HG03565 (cell line): ENCODE measurements around the gene SBF2.

Source experiments
- ATAC-seq: cut with Tn5 transposase; IDR thresholded peaks from one replicate; pipeline ENCODE4 v1.9.1; 2021; ENCODE audit warnings: mild to moderate bottlenecking, moderate library complexity; ENCODE audit not compliant: unreplicated experiment

Gene SBF2

DNA sequence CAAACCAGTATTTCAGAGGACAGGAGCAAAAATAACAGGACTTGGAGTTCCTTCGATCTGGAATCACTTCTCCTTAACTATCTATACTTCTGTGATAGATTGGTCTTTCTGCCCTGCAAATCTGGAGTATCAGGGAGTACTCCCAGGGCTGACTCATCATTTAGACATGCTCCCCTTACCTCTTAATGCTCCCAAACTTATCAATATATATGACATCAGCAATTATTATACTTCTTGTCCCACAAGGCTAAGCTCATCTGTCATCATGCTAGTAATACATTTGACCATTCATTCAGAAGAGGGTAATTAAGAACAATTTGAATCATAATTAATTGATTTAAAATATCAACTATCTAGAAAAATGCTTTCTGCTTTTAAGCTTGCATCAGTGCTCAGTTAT is 466.3 kb downstream of the SBF2 start:
- ATAC-seq: no peak

DNA sequence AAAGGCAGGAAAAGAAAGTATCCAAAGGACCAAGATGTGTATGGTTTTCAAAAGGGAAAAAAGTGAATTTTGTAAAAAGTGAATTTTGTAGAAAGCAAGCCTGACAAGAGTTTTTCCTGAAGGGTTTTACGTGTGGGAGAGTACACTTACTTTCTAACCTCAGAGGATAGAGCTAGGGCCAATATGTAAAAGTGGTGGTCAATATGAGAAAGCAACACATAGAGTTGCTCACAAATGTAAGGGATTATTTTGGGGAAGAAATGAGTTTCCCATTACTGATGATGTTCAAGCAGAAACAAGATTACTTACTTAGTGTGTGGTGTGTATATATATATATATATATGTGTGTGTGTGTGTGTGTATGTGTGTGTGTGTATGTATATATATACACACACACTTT is 467.6 kb downstream of the SBF2 start:
- ATAC-seq: no peak

DNA sequence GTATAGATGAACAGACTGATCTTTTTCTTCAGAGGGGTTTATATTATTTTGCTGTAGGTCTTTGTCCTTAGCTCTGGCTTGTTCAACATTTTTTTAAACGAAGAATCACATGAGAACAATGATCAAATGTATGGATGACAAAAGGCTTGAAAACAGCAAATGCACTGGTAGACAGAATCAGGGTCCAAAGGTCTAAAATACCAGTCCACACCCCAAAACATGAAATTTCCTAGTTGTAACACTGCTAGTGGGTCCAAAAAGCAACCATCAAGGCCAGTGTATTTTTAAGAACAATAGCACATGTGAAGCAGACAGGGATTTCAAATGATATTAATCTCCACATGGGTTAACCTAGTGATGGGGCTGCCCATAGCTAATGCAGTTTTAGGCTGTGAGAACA is 468.1 kb downstream of the SBF2 start:
- ATAC-seq: no peak

DNA sequence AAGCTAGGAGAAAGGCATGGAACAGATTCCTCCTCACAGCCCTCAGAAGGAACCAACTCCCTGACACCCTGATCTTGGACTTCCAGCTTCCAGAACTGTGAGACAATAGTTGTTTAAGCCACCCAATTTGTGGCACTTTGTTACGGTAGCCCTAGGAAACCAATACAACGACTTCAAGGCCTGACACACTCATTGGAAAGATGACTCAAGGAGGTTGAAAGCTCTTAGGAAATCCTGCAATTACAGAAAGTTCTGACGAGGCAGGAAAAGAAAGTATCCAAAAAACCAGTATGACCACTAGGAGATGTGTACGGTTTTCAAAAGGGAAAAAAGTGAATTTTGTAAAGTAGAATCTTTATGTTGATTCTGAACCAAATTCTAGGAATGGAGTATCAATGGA is 468.7 kb downstream of the SBF2 start:
- ATAC-seq: no peak

DNA sequence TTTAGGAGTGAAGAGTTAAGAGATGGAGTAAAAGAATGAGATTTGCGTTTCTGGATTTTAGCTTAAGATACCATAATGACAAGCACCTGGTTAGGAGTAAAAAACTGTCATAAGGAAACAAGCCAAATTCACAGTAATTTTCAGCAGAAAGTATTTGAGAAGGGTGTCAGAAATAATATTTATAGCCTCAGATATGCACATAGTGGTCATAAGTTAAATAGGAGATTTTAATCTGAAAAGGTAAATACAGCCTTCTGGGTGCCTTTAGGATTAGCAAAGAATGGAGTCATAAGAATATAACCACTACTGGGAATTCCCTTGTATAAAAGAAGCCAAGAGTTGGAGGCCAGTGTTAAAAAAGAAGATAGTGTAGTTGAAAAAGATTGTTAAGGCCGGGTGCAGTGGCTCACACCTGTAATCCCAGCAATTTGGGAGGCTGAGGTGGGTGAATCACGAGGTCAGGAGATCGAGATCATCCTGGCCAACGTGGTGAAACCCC is 470.1 kb downstream of the SBF2 start:
- no peak for ATAC-seq

DNA sequence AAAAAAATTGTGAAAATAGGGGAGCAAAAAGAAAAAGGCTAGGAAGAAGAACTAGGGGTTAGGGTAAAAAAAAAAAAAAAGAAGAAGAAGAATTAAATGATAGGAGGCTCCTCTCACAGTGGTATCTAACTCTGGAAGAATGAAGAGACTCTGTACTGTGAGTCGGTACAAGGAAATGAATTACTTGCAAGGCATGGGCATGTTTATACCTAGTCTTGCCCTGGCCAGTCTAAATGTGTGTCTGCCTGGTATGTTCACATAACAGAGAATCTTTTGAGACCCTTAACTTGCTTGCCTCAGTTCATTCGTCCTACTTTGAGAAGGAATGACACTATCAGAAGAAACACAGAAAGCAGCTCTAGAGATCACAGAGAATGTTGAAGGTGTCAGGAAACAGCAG is 470.6 kb downstream of the SBF2 start:
- no peak for ATAC-seq

DNA sequence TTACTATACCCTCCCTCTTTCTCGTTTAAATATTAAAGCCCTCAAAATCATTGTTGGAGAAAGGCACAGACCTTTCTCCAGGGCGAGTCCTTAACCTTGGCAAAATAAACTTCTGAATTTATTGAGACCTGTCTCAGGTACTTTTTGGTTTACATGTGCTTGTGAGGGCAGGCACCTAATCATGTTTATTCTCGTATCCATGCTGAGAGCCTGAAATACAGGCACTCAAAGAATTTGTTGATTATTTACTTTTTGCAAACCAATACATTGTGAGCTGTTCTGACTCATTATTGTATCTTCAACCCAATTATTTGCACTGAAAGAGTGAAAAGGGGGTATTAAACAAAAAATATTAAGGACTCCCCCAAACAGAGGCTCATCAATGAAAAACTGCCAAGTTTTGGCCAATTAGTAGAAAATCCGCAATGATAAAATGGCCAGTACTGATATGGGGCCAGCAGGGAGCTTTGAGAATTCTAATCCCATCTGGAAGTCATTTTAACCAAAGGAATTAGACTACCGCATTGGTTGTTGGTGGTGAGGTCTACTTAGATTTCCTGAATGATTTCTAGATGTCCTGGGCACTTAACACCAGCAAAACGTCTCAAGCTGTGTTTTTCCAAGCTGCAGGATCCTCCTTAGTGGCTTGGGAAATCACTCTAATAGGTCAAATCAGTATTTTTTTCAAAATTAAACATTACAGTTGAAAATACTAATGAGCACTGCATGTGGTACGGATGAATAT is 472.8 kb downstream of the SBF2 start:
- no peak for ATAC-seq

DNA sequence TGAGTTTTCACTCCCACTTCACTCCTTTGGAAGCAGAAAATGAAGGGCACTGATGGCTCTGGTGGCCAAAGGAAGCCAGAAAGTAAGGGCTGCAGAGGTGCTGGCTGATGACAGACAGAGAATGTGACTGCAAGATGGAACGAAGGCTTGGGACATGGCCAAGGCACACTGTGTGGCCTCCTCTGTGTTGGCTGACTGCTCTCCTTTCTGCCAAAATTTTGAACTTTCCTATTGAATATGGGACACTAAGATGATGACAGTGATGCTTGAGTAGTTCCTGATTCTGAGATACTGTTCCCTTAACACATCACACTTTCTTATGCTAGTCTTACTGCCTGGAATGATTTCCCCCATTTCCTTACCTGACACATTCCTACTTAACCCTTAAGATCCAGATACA is 473.8 kb downstream of the SBF2 start:
- no peak for ATAC-seq

DNA sequence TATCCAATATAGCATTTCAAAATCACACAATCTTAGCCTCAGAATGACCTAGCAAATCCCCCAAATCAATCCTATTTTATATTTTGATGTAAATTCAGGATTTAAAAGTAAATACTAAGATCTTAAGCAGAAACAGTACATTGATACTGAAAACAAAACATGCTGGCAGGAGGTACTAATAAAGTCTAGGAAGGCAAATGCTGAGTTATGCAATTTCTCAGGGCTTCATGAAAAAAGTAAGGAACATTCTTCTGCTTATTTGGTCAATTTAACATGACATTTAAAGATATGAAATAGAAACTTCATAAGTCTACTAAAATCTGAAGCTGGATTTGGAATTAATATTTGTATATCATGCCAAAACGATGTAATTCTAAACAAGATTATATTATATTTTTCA is 476.8 kb downstream of the SBF2 start:
- ATAC-seq: no peak

DNA sequence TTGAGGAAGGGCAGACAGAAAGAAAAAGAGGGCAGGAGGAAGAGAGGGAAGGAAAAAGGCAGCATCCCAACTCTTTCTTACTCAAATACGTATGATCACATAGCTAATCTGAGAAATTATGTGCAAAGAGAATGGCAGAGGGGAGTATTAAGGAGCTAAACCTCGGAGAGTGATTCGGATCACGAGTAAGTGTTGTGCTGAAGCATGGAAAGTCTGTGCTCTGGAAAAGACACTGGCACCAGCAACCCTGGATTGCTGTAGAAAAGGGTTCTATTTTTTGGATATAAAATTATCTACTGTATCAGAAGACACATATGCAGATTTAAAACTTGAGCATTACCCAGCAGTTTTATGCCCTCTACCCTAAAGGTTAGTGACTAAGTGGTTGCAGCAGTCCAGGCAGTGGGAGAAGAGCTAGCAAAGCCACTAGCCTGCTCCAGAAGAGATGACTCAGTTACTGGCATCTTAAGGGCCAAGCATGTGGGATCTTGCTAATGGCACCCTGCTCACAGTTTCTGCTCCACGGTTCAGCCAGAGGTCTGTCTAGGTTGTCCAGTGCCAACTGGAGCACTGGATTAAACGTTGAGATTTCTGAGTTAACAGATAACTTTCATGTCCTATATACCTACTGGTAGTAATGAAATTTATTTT is 478.4 kb downstream of the SBF2 start:
- no peak for ATAC-seq

DNA sequence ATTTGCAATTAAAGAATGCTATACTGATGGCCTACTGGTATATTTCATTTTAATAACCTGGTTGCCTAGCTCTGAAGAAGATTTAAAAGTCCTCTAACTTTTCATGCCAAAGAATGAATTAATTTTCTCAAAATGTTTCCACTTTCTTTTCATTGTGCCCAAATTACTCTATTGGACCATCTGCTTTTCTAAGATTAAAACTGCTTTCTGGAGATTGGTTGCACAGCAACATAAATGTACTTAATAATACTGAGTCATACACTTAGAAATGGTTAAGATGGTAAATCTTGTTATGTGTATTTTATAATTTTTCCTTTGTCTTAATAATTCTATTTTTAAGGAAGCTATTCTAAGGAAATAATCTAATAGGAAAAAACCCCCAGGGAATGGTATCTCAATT is 479.9 kb downstream of the SBF2 start:
- no peak for ATAC-seq

DNA sequence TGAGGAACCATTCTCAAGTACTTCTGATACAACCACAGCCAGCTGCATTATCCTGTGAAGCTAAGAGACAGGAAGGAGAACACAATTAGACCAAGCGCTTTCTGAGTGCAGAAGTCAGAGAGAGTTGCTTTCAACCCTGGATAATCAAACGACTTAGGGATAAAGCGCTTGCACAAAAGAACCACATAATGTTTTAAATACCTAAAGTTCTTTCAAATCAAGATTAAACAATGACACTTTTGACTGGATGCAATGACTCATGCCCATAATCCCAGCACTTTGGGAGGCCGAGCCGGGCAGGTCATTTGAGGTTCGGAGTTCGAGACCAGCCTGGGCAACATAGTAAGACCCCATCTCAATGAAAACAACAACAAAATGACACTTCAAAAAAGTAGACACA is 485.1 kb downstream of the SBF2 start:
- no peak for ATAC-seq

DNA sequence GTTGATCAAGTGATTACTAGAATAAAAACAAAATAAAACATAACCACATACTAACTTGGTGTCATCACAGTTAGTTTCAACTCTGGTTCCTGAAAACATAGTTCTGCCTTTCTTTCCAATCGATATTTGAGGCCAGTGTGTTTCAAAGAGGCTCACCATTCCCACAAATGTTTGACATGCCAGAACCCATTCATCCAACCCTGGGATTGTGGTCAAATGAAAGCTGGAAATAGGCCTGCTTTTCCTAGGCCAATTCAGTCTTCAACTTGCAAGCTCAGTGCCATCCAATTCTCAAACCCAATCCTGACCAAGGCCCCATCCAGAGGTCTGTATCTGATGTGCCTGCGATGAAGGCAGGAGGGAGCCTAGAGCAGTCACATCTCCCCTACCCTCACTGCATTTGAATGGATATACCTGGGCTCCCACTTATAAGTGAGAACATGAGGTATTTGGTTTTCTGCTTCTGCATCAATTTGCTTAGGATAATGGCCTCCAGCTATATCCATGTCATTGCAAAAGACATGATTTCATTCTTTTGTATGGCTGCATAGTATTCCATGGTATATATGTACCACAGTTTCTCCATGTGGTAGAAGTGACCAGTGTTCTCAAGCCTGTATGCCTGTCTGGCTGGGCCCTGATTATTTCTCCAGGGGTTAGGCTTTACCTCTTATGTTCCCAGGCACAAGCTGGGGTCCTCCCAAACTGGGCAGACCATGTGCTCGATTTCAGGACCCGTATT is 486.9 kb downstream of the SBF2 start:
- ATAC-seq: no peak

DNA sequence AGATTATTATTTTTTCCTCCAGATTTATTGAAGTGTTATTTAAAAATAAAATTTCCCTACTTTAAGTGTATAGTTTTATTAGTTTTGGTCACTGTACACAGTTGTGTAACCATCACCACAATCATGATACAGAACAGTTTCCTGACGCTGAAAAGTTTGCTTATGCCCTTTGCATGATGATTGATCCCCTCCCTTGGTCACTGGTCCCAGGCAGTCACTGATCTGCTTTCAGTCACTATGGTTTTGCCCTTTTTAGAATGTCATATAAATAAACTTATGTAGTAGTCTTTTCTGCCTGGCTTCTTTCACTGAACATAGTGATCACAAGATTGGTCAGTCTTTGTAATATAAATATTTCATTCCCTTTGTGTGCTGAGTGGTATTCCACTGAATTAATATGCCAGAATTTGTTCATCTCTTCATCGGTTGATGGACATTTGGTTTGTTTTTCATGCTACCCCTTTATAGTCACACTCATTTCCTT is 489.6 kb downstream of the SBF2 start:
- no peak for ATAC-seq

DNA sequence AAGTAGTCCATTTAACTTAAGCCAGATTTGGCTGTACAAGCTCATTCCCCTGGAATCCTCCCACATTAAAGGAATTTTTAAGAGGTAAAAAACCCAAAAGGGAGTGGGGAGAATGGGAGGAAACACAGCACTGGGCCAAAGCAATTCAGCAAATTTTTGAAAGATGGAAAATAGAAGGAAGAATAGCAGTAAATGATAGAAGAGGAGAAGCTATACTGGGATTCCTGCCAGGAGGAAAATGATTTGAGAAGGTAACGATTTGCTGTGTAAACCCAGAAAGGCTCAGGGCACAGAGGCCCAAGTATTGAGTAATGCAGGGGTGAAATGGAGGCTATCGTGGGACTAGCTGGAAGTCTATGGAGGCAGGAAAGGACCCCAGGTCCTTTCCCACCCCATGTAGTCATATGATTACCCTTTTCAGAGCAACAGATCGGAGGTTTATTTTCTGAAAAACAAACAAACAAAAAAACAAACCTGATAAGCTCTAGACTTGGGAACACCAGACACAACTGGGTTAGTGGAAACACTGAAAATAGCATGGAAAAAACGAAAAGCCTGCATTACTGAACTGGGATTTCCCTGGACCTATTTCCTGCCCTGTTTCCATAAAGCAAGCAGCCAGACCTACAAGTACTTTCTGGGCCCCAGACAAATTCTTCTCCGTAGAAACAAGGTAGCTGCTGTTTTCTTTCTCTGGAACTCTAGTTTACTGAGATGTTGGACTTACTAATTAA is 490.2 kb downstream of the SBF2 start:
- ATAC-seq: no peak

DNA sequence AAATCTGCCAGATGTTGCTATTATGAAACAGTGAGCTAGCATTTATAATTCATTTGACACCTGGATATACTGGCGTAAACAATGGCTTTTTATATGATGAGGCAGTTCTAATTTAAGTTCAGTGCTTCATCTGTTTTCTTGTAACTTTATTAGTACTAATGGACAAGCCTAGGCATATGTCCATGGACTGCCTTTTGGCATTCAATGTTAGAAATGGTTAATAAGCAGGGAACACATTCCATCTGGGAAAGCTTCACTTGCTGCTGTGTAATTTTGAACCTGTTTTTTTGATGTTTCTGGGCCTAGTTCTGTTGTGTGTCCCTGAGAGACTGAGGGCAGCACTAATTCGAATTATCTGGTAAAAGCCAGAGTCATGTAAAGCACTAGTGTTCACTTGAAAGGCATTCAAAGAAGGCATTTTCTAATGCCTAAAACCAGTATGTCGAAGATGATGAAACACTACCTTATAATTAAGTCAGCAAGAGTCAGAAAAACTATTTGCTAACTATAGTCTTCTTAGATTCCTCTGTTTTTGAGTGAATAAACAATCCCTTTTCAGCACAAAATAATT is 491.6 kb downstream of the SBF2 start:
- no peak for ATAC-seq

DNA sequence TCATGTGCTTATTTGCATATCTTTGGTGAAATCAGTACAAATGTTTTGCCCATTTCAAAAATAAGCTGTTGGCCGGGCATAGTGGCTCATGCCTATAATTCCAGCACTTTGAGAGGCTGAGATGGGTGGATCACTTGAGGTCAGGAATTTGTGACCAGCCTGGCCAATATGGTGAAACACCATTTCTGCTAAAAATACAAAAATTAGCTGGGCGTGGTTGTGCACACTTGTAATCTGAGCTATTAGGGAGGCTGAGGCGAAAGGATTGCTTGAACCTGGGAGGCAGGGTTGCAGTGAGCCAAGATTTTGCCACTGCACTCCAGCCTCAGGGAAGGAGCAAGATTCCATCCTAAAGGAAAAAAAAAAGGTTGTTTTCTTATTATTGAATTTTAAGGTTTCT is 494.1 kb downstream of the SBF2 start:
- ATAC-seq: no peak

DNA sequence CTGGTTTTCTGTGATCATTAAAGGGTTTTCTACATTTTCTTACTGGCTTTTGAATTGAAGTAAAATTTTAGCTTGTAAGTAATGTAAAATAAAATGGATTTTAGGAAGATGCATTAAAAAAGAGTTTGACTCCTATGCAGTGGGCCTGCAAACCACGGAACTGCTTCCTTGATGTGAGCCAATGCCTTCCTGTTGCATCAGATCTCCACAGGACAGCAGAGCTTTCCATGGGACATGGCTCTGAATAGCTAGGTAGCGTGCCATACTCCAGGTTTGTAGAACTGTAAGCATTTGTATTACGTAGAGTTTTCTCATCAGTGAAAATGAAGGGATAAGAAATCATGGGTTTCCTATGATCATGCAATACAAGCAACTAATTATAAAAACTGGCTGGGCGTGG is 496.7 kb downstream of the SBF2 start:
- ATAC-seq: no peak

DNA sequence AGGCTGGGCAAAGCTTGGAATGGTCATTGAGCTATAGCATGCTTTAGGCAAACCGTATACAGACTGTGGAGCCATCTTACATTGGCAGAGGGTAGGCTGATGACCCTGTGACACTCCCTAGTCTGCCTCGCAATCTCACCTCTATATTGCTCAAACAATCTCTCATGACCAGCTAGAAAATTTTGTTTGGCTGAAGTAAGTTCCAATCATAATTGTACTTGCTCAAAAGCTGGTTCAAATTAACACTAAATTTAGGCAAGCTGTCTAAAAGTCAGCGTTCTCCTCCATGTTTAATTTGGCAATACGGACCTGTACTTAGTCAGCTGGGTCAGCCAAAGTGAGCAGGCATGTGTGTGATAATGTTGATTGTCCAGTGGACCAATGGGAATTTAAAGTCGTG is 497.2 kb downstream of the SBF2 start:
- no peak for ATAC-seq

DNA sequence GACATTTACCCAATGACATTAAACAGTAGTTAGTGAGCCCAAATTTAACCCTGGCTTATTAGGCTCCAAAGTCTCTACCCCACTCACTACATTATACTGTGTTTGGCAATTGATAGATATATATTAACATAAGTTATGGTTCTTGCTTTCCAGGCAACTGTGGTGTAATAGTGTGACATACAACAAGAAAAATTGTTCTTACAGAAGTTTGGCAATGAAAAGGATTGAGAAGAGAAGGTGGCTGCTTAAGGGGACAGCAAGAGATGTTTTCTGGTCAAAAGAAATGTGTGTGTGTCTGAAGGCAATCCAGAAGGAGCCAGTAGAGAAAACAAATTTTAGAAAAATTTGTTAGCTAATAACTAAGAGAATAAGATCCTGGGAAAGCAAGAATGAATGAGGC is 497.8 kb downstream of the SBF2 start:
- no peak for ATAC-seq

DNA sequence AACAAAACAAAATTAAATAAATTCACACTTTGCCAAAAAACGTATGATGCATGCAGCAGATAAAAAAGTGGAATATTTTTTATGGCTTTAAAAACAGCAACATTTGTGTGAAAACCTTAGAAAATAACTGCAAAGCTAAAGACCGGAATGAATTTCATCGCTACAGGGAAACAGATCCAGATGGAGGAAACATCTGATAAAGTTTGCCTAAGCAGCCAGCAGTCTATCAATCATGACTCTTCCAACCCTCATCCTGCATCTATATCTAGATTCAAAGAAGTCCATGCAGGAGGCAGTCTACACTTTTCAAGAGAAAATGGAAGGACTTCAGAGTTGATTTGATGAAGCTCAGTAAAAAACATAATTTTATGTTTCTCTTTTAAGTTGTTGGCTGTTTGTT is 503.3 kb downstream of the SBF2 start:
- no peak for ATAC-seq
